Measurements from ENCODE around the gene SLC4A8.

The SLC4A8 gene

DNA sequence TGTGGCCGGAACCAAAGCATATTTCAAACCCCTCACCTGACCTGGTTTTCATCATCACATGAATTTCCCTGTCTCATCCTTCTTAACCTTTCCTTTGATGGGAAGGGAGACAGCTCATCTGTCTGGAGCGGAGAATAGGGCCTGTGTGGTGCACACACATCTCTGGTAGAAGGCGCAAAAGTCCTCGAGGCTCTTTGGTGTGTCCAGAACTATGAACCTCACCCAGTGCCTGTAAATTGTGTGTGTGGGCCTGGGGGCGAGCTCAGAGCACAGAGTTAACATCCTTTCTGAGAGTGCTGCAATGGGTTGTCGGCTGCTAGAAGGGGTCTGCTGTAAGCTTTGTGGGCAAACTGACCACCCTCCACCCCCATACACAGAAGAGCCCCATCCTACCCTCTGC is 34.2 kb upstream of the SLC4A8 start:
- no peak for TF ChIP-seq POLR2A (IDR thresholded peaks at IDR 0.05; ENCODE audit: low read depth, low read length)
- FAIRE-seq, result no peak
- no peak for DNase-seq (ENCODE audit: insufficient read length, low spot score)

GRCh38 chr12:51390891-51391282 is 33.7 kb upstream of the SLC4A8 start:
- FAIRE-seq (no peak), DNase-seq (ENCODE audit: insufficient read length, low spot score) (no peak)
- TF ChIP-seq POLR2A (IDR thresholded peaks at IDR 0.05; ENCODE audit: low read depth, low read length), result no peak

DNA sequence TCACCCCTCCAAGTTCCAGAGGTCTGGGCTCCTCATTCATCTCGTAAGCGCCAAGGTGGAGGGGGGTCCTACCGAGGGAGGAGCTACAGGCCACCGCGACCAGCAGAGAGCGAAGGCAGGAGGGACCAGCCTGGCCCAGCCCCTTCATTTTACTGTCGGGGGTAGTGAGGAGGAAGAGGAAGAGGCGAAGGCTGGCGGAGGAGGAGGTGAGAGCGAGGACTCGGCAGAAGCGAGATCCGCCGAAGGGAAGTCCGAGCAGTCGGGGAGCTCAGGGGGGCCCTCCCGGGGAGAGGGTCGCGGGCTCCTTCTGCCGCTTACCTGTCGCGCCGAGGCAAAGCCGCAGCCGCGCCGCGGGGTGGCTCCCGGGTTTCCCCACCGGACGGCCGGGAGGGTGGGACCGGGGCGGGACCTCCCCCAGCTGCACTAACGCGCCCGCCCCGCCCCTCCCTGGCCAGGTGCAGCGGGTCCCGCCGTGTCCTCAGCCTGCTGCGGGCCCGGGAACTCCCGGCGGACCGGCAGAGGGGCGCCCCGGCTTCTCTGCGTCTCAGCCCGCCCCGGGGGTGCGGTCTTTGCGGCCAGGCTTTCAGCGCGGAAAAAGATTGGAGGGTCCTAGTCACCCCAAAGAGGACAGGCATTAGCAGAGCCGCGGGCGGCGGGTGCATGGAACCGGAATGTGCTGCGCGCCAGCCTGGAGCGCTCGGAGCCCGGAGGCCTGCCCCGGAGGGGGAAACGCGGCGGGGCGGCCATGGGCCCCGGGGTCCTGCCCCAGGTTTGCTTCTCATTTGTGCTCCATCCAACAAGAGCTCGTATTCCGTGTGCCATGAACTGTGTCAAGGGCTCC is 33.1 kb upstream of the SLC4A8 start, which contains the start of gene GALNT6:
Gene GALNT6, minus strand, starts transcription at position 124 of the 841 bp plus-strand sequence. CDS start 11,625 bp downstream, outside the sequence.
- no peak for TF ChIP-seq POLR2A (IDR thresholded peaks at IDR 0.05; ENCODE audit: low read depth, low read length)
- FAIRE-seq, result no peak
- DNase-seq (ENCODE audit: insufficient read length, low spot score), result no peak

GRCh38 chr12:51392556-51393237 is 31.9 kb upstream of the SLC4A8 start:
- FAIRE-seq (no peak), DNase-seq (ENCODE audit: insufficient read length, low spot score) (no peak)
- no peak for TF ChIP-seq POLR2A (IDR thresholded peaks at IDR 0.05; ENCODE audit: low read depth, low read length)

DNA sequence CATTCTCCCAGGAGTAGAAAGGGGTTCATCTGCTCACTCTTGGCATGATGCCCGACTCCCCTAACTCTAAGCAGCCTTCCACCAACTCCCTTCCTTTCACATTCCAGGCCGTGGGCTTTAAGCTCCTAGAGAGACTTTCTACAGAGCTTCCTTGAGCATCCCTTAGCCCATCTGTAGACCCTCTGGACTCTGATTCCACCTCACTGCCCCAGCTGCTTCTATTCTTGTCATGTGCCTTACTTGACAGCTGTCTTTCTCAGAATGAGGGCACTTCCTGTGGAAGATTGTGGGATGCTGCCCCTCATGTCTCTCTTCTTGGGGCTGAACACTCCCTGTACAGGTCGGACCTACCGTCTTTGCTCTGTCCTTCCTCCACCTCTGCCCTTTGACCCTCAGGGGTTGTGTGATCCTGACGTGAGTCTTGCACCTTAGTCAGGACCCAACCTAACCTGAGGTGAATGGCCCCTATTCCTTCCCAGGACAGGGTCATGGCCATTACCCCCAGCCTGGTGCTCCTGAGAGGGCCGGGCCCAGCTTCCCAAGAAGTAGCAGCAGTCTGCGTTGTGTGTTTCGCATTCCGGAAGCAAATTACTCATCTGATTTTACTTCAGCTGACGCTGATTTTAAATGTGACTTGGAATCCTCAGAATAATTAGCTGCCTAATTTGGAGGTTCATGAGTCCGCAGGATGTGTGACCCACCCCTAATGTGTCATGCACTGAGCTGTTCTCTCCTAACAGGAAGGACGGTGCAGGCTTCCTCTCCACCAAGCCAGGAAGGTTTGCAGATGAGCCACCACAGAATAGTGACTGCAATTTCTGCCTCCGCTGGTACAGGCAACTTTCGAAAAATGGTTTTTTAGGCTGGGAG is 30.7 kb upstream of the SLC4A8 start:
- no peak for TF ChIP-seq POLR2A (IDR thresholded peaks at IDR 0.05; ENCODE audit: low read depth, low read length)
- DNase-seq (ENCODE audit: insufficient read length, low spot score) (peak; percentile 87), FAIRE-seq (peak; percentile 88)

DNA sequence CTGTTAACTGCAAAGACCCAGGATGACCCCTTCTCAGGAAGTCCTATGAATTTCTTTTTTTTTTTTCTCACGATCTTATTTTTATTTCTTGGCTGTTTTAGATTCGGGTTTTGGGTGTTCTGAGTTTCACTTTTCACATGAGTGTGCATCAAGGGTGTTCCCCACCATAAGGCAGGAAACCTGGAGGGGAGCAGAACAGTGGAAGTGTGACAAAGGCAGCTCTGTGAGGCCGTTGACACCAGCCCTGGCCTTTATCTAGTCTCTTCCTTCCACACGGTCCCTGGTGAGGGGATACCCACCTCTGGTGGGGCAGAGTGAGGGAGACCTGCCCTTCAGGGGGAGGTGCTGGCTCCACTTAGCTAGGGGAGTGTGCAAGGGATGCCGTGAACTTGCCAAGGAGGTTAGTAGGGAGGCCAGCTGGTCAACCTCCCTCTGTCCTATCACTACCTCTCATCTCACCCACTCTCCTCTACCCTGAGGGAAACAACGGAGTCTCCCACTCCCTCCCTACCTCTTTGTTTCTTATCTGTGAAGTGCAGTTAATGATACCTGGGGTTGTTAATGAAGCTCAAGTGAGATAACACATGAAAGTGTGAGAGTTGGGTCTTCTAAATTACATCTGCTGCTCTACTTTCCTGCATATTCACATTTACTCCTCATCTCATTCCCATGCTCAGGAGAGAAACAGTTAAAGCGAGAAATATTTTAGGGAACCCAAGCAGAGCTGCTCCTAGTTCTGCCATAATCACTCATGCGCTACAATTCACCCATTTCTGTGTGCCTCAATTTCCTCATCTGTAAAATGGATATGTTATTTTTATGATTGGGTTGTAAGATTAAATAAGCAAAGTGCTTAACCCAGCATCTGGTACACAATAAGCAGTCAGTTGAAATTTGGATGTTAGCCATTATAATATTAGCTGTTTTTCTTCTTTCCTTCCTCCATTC is 29.1 kb upstream of the SLC4A8 start:
- DNase-seq (ENCODE audit: insufficient read length, low spot score), result no peak
- no peak for TF ChIP-seq POLR2A (IDR thresholded peaks at IDR 0.05; ENCODE audit: low read depth, low read length)
- FAIRE-seq, result no peak

DNA sequence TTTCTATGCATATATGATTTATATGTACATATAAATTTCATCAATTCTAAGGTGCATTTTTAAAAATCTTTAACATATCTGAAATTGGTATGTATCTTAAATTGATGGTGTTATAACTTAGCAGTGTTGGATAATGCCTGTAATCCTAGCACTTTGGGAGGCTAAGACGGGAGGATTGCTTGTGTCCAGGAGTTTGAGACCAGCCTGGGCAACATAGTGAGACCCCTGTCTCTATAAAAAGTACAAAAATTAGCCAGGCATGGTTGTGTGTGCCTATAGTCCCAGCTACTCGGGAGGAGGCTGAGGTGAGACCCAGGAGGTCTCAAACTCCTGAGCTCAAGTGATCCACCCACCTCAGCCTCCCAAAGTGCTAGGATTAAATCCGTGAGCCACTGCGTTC is 27.0 kb upstream of the SLC4A8 start:
- DNase-seq (ENCODE audit: insufficient read length, low spot score) (no peak), FAIRE-seq (no peak)
- TF ChIP-seq POLR2A (IDR thresholded peaks at IDR 0.05; ENCODE audit: low read depth, low read length), result no peak

GRCh38 chr12:51399891-51400290 is 24.7 kb upstream of the SLC4A8 start:
- TF ChIP-seq POLR2A (IDR thresholded peaks at IDR 0.05; ENCODE audit: low read depth, low read length), result no peak
- DNase-seq (ENCODE audit: insufficient read length, low spot score), result no peak
- FAIRE-seq, result no peak

DNA sequence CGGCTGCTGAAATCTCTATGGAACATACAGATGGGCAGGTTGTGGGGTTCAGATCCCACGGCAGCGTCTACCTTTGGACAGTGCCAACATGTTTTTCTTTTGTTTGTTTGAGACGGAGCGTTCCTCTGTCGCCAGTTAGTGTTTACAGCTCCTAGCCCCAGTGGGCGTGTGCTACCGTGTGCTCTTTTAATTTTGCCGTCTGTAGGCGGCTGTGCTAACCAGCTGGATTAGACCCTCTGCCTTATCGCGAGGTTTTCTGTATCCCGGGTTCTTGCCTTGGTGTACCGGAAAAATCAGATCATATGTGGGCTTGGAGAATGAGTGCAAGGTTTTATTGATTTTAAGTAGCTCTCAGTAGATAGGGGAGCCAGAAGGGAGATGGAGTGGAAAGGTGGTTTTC is 23.6 kb upstream of the SLC4A8 start:
- DNase-seq (ENCODE audit: insufficient read length, low spot score) (no peak), FAIRE-seq (no peak)
- TF ChIP-seq POLR2A (IDR thresholded peaks at IDR 0.05; ENCODE audit: low read depth, low read length), result no peak

DNA sequence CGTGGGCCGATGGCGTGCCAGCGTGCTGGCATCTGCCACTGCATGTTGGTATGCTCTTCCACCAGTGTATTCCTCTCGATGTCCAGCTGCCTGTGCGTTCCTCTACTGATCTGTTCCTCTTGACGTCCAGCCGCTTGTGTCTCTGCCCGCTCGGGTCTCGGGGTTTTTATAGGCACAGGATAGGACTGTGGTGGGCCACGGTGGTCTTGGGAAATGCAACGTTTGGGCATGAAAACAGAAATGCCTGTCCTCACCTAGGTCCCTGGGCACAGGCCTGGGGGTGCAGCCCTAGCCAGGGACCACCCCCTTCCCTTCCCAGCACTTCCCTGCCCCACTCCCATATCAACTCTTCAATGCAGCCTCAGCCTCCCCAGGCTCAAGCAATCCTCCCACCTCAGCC is 23.1 kb upstream of the SLC4A8 start:
- TF ChIP-seq POLR2A (IDR thresholded peaks at IDR 0.05; ENCODE audit: low read depth, low read length), result no peak
- no peak for FAIRE-seq
- DNase-seq (ENCODE audit: insufficient read length, low spot score), result no peak

GRCh38 chr12:51401900-51402299 is 22.7 kb upstream of the SLC4A8 start:
- TF ChIP-seq POLR2A (IDR thresholded peaks at IDR 0.05; ENCODE audit: low read depth, low read length), result no peak
- FAIRE-seq (no peak), DNase-seq (ENCODE audit: insufficient read length, low spot score) (no peak)

GRCh38 chr12:51403159-51403558 is 21.5 kb upstream of the SLC4A8 start:
- TF ChIP-seq POLR2A (IDR thresholded peaks at IDR 0.05; ENCODE audit: low read depth, low read length), result no peak
- no peak for FAIRE-seq
- no peak for DNase-seq (ENCODE audit: insufficient read length, low spot score)

GRCh38 chr12:51403681-51404136 is 20.9 kb upstream of the SLC4A8 start:
- DNase-seq (ENCODE audit: insufficient read length, low spot score) (no peak), FAIRE-seq (no peak)

More at GRCh38 chr12:51403681-51404136, 20.9 kb upstream of the SLC4A8 start:
- TF ChIP-seq POLR2A (IDR thresholded peaks at IDR 0.05; ENCODE audit: low read depth, low read length), result no peak
